HFFc6 (cell line): Measurements from ENCODE around the gene EME1. TPM values are rescaled to one million over a fixed set of nuclear protein-coding genes. Genes with fewer than 3 reads are reported as not detected.

Source experiments
- DNase-seq: peaks from one replicate; pipeline ENCODE4 v3.0.0-alpha.2; 2018
- H3K27ac Mint-ChIP-seq: 2 replicates; pipeline ENCODE4 v1.8.0; 2020; ENCODE audit warnings: mild to moderate bottlenecking, mixed read lengths
- H3K27me3 Mint-ChIP-seq: 2 replicates; pipeline ENCODE4 v1.8.0; 2021; ENCODE audit warnings: mild to moderate bottlenecking, moderate library complexity, mixed read lengths; ENCODE audit not compliant: insufficient read depth
- H3K36me3 Mint-ChIP-seq: 2 replicates; pipeline ENCODE4 v1.8.0; 2021; ENCODE audit warnings: low read depth, mixed read lengths
- H3K4me1 Mint-ChIP-seq: 2 replicates; pipeline ENCODE4 v1.8.0; 2020; ENCODE audit warnings: low read depth, mixed read lengths
- H3K4me3 Mint-ChIP-seq: 2 replicates; pipeline ENCODE4 v1.8.0; 2020; ENCODE audit warnings: mild to moderate bottlenecking, moderate library complexity, mixed read lengths
- H3K9me3 Mint-ChIP-seq: 2 replicates; pipeline ENCODE4 v1.8.0; 2020; ENCODE audit warnings: mild to moderate bottlenecking, mixed read lengths
- CTCF ChIP-seq: fragments of 200-600 bp; sonication (generic); IDR thresholded peaks from 2 replicates; pipeline ENCODE4 v1.5.0; 2021; ENCODE audit warnings: antibody characterized with exemption, mild to moderate bottlenecking
- total RNA-seq, 6 experiments: library from RNA; stranded (reverse); fragmentation: NEBNext Ultra II Directional; extraction: Animal tissue kit (Norgen Biotek cat#: 25700); gene quantifications; 2 replicates in 1 of 6; 3 replicates in 5 of 6; pipeline ENCODE4 v1.2.3, GENCODE V29; 2021

Gene EME1
- total RNA-seq, 6 experiments from 2014 or later = 3.3 to 7.7 (median 6.5) TPM

- Mint-ChIP-seq H3K27me3 (no peaks in the 10 kb centered on the region; the same call in none of the 2 replicates), H3K4me1 (peaks cover 19% of the 10 kb centered on the region), H3K27ac (no peak overlapping the region), H3K9me3 (no peaks in the 10 kb centered on the region), H3K4me3 (no peak overlapping the region), H3K36me3 (peaks cover 4% of the 10 kb centered on the region; the same call in 1 of the 2 replicates)
- no peak for DNase-seq
- TF ChIP-seq CTCF = no peak
Measured at GRCh38 chr17:50354776-50355175, 18.3 kb upstream of the EME1 start.

GRCh38 chr17:50355336-50355700, 17.7 kb upstream of the EME1 start:
- no peak for TF ChIP-seq CTCF
- H3K36me3 Mint-ChIP-seq = peaks cover 4% of the 10 kb centered on the region; the same call in 1 of the 2 replicates
- H3K27me3 Mint-ChIP-seq = no peaks in the 10 kb centered on the region; the same call in none of the 2 replicates
- H3K27ac Mint-ChIP-seq = no peak overlapping the region
- DNase-seq = no peak
- no peaks in the 10 kb centered on the region for H3K9me3 Mint-ChIP-seq
- H3K4me1 Mint-ChIP-seq = peaks cover 19% of the 10 kb centered on the region
- H3K4me3 Mint-ChIP-seq = no peak overlapping the region

GRCh38 chr17:50355701-50356341, 17.2 kb upstream of the EME1 start:
- DNase-seq = no peak
- no peak overlapping the region for H3K4me3 Mint-ChIP-seq
- no peaks in the 10 kb centered on the region for H3K9me3 Mint-ChIP-seq
- H3K27me3 Mint-ChIP-seq = no peaks in the 10 kb centered on the region; the same call in none of the 2 replicates
- peaks cover 4% of the 10 kb centered on the region; the same call in 1 of the 2 replicates for H3K36me3 Mint-ChIP-seq
- no peak overlapping the region for H3K27ac Mint-ChIP-seq
- H3K4me1 Mint-ChIP-seq = peaks cover 15% of the 10 kb centered on the region
- no peak for TF ChIP-seq CTCF

GRCh38 chr17:50356418-50356817, 16.6 kb upstream of the EME1 start:
- TF ChIP-seq CTCF = no peak
- peaks cover 11% of the 10 kb centered on the region for H3K4me1 Mint-ChIP-seq
- H3K27me3 Mint-ChIP-seq = no peaks in the 10 kb centered on the region; the same call in none of the 2 replicates
- no peaks in the 10 kb centered on the region for H3K9me3 Mint-ChIP-seq
- no peak overlapping the region for H3K27ac Mint-ChIP-seq
- peaks cover 4% of the 10 kb centered on the region; the same call in 1 of the 2 replicates for H3K36me3 Mint-ChIP-seq
- no peak overlapping the region for H3K4me3 Mint-ChIP-seq
- DNase-seq = no peak

GRCh38 chr17:50356892-50357510, 16.0 kb upstream of the EME1 start:
- no peak overlapping the region for H3K4me3 Mint-ChIP-seq
- H3K36me3 Mint-ChIP-seq = peaks cover 4% of the 10 kb centered on the region; the same call in 1 of the 2 replicates
- DNase-seq = no peak
- H3K27me3 Mint-ChIP-seq = no peaks in the 10 kb centered on the region; the same call in none of the 2 replicates
- H3K4me1 Mint-ChIP-seq = peaks cover 10% of the 10 kb centered on the region
- TF ChIP-seq CTCF = no peak
- no peaks in the 10 kb centered on the region for H3K9me3 Mint-ChIP-seq
- H3K27ac Mint-ChIP-seq = no peak overlapping the region
